TTC549 (cell line): ENCODE data around the gene ETV5.
"Not testable (repeated sequence)": the region's sequence is repeated elsewhere in the genome, so short reads cannot be mapped to it uniquely, and the experiment has no call there.

ENCODE experiments used
- FAIRE-seq: peaks from 2 replicates; lab custom pipeline; 2012; peaks lifted over from hg19 to GRCh38; lab: Jason Lieb, UNC

Gene ETV5

DNA sequence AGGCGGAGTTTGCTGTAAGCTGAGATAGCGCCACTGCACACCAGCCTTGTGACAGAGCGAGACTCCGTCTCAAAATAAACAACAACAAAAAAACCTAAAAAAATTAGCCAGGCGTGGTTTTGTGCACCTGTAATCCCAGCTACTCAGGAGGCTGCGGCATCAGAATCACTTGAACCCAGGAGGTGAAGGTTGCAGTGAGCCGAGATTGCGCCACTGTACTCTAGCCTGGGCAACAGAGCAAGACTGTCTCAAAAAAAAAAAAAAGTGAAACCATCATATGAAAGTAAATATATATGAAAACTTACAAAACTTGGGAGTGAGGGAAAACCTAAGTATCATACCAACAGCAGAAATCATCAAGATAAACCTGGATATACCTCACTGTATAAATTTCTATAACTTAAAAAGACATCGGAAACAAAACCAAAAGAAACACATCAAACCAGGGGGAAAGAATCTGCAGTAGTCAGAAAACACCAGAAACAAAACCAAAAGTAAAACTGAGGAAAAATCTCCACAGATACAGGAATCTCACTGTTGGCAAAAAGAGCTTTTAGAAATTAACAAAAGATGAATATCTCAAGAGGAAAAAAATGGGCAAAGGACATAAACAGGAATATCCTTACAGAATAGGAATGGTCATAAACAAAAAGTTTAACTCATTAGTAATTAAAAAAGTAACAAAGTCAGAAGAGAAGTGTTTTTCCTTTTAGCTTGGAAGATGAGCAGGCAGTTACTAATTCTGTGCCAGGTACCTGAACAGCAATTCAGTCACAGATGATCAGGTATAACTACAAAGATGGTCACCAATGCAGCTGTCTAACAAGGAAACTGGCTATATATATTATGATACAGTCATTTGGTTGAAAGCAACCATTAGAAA is 41.3 kb downstream of the ETV5 start:
- no peak for FAIRE-seq

DNA sequence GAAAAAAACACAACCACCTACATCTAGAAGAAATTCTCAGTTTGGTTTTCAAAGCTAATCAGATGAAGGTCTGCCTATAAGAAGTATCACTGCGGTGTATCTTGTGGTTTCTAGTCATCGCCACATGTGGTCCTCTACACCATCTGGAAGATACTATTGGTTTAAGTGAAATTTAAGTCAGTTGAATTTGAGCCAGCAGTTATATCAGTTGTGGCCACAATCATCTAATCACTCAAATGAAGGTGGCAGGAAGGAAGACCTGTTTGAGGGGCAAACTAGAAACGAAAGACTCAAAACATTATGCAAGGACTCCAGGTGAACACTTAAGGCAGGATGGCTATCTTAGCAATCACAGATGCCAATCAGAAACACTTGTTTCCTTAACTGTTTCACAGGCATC is 48.7 kb downstream of the ETV5 start:
- FAIRE-seq, result no peak

DNA sequence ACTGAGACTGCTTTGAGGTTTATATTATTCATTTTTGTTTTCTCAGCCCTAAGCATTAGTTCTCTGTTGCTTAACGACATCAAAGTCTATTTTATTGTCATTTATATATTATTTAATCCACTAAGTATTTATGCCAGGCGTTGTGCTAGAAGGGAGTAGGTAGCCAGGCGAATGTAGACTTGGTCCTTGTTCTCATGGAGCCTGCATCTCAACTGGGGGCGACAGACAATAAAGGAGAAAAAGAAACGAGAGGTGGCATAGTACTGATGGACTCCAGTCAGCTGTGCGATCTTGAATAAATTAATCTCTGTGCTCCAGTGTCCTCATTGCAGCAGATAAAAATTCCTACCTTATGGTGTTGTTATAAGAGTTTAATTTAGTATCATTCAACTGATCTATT is 49.7 kb downstream of the ETV5 start:
- FAIRE-seq, result no peak

DNA sequence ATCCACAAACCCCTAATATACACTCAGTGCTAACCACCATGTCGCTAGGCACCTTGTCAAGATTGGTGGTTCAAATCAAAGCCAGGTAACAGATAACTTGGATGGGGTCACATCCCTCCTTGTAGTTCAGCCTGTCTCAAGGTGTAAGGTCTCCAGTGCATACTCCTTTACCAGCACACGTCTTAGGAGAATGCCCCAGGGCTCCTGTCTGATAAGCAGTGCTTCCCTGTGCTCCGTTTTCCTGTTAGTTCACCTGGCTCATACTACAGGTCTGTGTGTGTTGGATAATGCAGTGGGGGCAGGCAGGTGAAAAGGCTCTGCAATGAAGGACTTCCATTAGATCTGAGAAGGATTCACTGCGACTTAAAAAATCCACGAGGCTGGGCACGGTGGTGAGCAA is 50.7 kb downstream of the ETV5 start:
- no peak for FAIRE-seq

DNA sequence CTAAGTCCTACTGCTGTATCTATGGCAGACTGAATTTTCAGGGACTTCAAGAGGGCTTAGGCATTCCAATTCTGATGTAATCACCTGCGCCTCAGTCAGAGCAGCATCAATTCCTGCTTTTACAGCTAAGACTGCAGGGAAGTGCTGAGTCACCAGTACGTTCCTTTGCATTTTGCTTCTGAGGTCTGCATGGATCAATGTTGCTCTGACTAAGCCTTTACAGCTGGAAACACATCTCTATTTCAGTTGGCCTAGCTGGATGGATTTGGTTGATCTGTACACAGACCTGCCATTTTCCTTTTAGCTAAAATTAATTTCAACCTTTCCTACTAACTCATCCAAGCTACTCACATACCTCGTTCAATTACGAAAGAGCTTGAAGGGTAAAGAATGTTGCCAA is 51.3 kb downstream of the ETV5 start:
- no peak for FAIRE-seq

DNA sequence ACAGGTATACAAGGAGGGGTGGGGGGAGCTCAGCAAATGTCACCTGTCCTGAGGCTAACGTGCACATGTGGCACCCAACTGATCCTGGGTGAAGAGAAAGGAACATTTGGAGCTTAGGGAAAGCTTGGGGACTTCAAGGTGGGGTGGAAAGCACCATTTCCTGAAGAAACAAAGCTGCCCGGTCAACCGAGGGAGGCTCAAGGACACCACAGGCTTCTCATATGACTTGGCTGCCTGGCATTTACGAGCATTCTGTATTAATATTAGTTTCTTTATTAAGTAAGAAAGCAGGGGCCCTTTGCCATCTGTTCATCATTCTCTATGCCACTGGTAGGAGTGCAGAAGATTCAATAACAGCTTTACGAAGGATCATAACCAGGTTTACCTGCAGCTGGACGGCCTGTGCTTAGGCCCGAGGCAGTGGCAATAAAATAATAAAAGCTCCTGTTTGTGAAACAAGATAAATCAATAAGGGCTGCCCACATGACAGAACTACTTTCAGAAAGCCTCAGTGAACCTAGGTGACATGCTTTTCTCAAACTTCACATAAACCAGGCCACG is 54.0 kb downstream of the ETV5 start:
- no peak for FAIRE-seq

DNA sequence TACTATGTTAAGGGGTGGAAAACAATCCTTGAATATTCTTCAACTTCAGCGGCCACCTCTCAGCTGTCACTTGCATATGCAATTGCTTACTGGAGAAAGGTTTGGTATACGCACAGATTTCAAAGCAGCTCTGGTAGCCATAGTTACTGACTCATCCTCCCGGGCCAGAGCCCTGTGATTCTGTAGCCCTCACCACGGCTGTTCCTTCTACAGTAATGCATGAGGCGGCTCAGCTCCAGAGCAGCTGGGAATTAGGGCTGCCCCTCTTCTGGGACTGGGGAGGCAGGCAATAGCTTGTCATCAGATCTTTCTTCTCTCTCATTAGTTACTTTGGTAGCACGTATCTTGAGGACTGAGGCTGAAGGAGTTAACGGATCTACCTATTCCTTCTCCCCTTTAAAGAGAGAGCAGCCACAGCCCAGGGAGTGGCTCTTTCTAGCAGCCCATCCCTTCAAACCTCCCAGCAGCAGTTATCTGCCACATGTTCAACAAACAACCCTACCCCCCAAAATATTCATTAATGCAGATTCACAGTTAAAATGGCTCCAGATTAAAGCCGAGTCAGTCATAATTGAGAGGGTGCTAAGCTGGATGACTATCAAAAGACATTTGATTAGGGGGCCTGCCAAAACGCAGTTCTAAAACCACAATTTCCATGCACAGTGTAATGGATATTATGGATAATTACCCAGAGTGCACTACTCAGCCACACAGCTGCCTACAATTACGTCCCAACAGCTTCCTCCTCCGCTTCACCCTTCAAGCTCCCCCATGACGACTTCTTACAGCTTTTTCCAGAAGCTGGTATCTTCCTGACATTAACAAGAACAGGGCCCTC is 54.7 kb downstream of the ETV5 start:
- FAIRE-seq, result no peak

DNA sequence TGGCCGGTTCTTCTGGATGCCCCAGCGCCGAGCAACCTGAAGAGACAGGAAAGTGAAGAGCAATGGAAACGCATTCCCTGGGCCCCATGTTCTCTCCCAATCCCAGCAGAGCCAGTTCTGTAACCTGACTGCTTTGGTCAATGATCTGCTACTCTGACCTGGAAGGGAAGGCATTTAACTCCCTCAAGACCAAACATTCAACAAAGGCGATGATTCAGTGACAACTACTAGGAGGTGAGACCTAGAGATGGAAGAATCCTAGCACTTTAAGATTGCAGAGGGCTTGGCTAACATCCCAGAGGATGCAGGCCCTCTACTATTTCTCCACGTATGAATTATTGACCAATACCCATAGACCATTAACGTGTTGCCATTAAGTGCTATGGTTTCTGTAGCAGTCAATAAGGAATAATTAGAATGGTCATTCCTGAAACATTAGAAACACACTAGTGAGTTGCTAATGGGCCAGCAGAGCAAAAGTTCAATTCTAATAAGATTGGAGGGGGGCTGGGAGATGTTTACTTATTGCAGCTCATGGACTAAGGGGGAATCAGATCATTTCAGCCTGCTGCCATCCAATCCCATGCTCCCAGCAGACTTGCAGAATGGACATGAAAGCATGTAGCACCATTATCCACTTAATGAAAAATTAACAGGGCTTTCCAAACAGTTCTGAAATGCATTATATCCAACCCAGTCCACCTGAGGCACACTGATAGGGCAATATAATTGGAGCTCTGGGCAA is 56.6 kb downstream of the ETV5 start:
- FAIRE-seq, result no peak

DNA sequence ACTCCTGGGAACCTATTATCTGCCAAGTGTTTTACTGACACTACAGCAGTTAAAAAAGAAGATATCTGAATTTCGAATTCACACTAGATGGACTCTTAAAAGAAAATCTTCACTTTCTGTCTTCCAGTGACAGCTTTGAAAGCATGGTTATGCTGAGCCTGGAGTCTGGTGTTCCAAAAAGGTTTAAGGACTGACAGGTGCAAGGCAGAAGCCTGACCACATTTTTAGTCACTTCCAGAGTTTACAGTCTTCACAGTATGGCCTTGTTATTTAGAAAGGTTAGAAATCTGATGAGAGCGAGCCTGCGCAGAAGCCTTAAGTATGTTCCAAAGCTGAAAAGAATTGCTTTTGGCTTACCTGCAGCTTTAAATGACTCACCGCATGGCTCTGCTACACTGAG is 59.9 kb downstream of the ETV5 start:
- FAIRE-seq, result no peak

DNA sequence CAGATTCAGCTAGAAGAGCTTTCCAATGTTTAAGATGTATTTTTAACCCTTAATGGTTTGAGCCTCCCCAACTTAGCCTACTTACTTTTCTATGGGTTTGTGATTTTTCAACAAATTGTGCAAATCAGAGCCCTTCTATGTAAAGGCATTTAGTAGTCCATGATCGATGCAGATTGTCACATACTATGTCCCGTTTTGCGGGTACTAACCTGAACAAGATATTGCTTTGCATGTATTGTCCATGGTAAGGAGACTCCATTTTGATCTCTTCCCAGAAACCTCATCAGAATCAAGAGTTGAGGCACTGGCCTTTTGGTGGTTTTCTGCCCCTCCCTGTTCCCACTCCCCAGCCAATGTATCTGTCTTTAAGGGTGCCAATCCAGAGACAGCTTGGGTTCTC is 60.8 kb downstream of the ETV5 start:
- FAIRE-seq, result no peak

DNA sequence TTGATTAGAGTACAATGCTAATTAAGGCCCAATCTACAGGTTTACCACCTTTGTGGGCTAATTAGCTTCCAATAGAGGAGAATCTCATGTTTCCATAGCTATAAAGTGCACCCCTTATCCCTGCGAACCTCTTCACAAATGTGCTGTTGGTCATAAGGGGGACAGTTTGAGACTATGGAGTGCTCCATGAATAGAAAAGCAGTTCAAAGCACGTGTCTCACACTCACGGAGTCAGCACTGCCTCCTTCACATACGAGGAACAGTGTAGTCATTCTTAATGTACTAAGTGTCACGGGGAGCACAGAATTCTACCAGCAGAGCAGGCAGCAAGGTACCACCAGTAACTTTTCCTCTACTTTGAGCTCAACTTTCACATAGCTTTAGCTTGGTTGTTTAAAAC is 62.1 kb downstream of the ETV5 start:
- FAIRE-seq, result no peak

DNA sequence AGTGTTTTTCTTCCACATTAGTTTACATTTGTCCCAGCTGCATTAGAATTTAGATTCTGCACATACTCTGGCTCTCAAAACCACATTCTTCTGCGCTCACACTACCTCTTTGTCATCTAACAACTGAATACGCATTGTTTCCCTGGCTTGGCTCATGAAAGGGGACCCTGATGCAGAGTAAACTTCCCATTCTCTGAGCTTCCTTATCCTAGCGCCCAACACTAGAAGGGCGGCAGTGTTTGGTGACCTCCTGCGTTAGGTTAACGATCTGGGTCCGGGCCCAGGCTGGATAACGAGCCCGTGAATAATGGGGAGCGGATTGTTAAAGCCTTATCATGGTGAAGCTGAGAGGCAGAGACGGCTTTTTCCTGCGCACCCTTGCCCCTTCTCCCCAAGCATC is 63.9 kb downstream of the ETV5 start:
- FAIRE-seq, result no peak

DNA sequence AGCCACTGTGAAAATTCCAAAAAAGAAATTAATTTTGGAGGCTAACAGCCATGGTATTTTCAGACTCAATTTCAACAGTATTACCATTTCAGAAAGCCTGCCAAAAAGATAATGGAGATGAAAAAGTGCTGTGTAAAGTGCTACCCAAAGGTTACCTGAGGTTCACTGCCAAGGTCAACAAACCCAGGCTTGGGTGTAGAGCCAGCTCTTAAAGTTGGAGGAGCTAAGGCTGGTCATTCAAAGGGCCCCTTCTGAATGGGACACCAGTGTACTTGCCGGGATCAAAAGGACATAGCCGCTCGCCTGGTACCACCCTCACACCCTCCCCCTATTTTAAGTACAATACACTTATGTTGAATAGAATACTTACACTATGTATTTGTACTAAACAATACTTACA is 64.5 kb downstream of the ETV5 start:
- no peak for FAIRE-seq

DNA sequence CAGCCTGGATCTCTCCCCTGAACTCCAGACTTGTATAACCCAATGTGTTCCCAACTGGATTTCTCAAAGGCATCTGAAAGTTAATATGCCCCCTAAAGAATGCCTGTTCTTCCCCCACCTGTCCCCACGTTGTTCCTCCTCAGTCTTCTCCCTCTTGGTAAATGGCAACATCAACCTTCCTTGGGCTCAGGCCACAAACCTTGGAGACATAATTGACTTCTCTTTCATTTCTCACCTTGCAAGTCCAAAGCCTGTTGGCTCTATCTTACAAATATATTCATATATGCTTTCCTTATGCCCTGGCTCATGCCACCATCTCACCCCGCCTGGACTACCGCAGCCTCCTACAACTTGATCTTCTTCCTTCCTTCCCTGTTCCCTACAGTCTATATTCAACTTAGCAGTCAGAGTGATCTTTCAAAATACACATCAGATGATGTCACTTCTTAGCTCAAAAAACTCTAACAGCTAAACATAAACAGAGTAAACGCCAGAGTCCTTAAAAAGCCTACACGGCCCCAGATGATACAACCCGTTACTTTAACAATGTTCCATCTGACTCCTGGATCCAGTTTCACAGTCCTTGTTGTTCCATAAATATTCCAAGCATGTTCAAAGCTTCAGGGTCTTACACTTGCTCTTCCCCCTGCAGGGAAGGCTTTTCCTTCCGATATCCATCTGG is 66.2 kb downstream of the ETV5 start:
- no peak for FAIRE-seq

DNA sequence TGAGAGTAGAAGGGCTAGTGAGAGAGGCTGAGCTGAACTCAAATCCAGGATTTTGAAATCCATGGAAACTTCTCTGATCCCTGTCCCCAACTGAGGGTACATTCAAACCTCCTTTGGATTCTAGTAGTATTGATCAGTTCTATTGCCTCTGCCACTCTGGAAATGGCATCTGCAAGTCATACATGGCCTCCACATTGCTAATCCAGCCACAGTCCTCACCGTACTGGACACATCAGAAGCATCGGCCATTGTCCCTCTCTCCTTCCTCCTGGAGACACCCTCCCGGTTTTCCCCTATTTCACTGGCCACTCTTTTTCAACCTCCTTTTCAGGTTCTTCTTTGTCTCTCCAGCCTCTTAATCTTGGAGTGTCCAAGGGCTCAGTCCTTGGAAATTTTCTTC is 66.9 kb downstream of the ETV5 start:
- no peak for FAIRE-seq

DNA sequence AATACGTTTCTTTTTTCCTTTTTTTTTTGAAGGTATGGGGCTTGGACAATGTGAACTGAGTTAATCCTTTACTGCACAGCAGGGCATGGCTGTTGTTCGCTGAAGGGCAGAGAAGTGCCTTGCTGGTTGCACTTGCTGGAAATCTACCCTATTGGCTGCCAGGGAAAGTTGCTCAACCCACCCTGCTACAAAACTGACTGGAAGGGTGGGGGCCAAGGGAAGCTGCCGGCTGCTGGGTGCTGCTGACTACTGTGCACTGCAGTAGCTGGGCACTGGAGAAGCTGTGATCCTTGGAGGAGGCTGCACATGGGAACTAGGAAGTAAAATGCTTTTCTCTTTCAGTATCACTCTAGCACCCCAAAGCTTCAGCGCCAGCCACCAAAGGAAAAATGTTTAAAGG is 70.5 kb downstream of the ETV5 start:
- no peak for FAIRE-seq

DNA sequence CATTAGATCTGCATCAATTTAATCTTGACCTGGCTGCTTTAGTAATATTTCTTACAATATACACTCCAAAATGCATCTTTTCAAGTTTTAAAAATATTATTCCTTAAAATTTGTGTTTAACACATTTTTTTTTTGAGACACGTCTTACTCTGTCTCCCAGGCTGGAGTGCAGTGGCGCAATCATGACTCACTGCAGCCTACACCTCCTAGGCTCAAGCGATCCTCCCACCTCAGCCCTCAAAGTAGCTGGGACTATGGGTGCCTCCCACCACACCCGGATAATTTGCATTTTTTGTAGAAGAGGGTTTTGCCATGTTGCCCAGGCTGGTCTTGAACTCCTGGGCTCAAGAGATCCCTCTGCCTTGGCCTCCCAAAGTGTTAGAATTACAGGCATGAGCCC is 73.6 kb downstream of the ETV5 start:
- no peak for FAIRE-seq

DNA sequence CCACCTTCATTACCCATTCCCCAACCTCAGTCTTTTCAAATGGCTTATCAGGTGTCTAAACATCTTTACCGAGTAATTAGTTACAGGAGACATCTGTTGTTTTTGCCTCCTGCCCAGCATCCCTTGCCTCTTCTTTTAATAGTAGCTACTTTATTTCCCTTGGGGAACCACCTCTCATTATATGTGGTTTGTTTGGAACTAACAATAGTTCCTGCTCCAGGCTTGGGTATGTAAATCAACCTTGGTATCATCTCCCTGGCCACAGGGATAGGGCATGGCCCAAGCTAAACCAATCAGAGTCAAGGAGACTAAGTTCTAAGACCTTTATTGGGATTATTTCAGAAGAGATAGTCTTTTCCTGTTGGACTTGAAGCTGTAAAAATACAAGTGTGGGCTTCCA is 76.6 kb downstream of the ETV5 start:
- no peak for FAIRE-seq

DNA sequence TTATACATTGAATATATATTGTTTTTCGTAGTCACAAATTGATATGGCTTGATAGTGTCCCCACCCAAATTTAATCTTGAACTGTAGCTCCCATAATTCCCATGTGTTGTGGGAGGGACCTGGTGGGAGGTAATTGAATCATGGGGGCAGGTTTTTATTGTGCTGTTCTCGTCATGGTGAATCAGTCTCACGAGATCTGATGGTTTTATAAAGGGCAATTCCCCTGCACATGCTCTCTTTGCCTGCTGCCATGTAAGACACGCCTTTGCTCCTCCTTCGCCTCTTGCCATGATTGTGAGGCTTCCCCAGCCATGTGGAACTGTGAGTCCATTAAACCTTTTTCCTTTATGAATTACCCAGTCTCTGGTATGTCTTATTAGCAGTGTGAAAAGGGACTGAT is 82.9 kb downstream of the ETV5 start:
- not testable (repeated sequence) for FAIRE-seq

DNA sequence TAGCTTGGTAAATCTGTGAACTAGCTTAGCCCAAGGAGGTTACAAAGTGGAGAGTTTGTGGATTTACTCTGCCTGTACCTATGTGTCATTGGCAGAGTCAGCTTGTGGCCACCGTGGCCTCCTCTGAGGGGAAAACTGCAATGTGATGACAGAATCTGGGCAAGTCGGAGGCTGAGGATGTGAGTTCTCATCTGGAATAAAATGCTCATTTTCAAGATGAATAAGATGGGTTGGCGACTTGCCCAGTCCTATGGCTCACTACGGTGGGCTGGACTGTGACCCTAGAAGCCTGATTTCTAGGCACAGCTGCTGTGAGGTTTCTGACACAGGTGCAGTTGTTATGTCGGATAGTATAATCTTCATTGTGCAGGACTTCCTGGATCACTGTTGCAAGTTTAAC is 83.7 kb downstream of the ETV5 start:
- FAIRE-seq, result no peak

DNA sequence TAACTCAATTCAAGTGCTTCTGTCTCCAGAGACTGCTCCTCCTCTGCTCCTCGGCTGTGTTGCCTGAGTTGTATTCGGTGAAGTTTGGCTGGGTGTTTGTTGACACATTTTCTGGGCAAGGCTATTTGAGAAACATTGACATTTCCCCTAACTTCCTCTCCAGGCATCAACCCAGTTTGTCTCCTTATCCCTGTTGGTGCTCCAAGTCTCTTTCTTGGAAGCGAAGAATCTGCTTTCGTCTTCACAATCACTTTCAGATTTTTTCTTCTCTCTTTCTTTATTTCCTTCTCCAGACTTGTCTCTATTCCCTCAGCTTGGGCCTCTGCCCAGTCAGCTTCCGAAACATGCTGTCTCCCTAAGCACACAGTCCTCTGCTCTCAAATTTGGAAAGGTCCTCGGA is 84.7 kb downstream of the ETV5 start:
- FAIRE-seq, result no peak

DNA sequence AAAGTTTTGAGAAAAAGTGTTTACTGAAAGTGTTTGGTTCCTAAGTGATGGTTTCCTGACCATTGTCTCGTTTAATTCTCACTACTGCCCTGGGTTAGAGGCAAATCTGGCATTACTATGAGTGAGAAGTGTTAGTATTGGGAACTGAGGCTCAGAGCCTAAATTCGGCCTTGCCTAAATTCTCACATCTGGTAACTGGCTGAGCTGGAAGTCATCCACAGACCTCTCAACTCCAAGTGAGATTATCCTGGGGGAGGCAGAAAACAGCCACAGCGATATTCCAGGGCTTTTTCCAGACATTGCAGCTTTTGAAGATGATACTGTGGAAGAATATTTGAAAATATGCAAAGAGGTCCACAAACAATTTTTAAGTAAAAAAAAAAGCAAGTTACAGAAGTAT is 86.0 kb downstream of the ETV5 start:
- no peak for FAIRE-seq
